IPS-18c (cell line): Measurements from ENCODE around the gene IFITM1.
"Not testable (repeated sequence)": the region's sequence is repeated elsewhere in the genome, so short reads cannot be mapped to it uniquely, and the experiment has no call there.

Experiments used
- H3K4me3 ChIP-seq: 2 replicates; pipeline ENCODE4 v1.7.0; 2013; ENCODE audit warnings: low read depth, mild to moderate bottlenecking, low read length, moderate library complexity; ENCODE audit not compliant: insufficient read depth
- H3K9me3 ChIP-seq: one replicate; pipeline ENCODE4 v1.6.1; 2013; ENCODE audit warnings: mild to moderate bottlenecking, low read length, moderate library complexity; ENCODE audit not compliant: control insufficient read depth, insufficient read depth

The IFITM1 gene

GRCh38 chr11:315516-315994 is 1.7 kb downstream of the IFITM1 start:
- H3K4me3 ChIP-seq, result peak overlapping the region; percentile 71
- no peaks in the 10 kb centered on the region for H3K9me3 ChIP-seq

DNA sequence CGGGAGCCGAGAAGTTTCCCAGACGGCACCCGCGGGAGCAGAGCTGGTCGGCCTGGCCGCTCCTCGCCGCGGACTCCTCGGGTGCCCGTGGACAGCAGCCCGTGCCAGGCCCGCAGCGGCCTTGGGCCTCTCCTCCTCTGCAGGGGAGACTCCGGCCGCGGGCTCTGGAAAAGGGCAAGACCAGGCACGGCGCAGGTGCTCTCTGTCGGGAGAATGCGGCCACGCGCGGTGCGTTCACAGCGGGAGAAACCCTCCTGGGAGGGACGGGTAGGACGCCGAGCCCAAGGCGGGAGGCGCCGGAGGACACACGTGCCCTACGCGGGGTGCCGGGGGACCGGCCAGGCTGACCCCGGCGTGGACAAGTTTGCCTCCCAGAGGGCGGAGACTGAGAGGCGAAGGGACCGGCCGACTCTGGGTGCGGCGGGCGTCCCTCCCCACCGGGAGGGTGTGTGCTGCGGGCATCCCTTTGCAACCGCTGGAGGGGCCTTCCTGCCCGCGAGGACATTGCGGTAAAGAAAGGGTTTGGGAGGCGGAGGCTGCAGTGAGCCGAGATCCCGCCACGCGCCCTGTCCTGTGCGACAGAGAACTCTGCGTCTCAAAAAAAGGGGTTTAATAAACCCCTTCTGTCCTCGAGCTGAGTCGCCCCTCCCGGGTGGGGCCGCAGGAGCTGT is 2.3 kb downstream of the IFITM1 start:
- no peaks in the 10 kb centered on the region for H3K9me3 ChIP-seq
- peak overlapping the region; percentile 71 for H3K4me3 ChIP-seq

GRCh38 chr11:316891-317301 is 3.1 kb downstream of the IFITM1 start:
- Histone ChIP-seq H3K9me3 (no peaks in the 10 kb centered on the region), H3K4me3 (peak overlapping the region; percentile 71; the same call in 1 of the 2 replicates)

- peak overlapping the region; percentile 5; the same call in 1 of the 2 replicates for H3K4me3 ChIP-seq
Observed at GRCh38 chr11:317668-318404, 4.0 kb downstream of the IFITM1 start.

GRCh38 chr11:318405-319120 is 4.7 kb downstream of the IFITM1 start:
- H3K4me3 ChIP-seq, H3K9me3 ChIP-seq: not testable (repeated sequence)

More at GRCh38 chr11:317668-318404, 4.0 kb downstream of the IFITM1 start:
- not testable (repeated sequence) for H3K9me3 ChIP-seq

- H3K9me3 ChIP-seq, H3K4me3 ChIP-seq: not testable (repeated sequence)
Observed at GRCh38 chr11:319121-319887, 5.5 kb downstream of the IFITM1 start.

DNA sequence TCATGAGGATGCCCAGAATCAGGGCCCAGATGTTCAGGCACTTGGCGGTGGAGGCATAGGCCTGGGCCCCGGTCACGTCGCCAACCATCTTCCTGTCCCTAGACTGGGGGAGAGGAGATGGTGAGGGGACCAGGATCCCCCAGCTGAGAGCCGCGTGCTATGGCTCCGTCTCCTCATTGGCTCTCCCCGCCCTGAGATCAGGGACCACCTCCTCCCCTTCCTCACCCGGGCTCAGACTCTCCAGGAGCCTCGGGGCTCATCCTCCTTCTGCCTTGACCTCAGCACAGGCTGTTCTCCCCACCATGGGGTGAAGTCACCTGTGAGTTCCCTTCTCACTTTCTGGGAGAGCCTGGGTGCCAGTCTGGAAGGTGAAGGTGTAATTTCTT is 6.0 kb downstream of the IFITM1 start:
- H3K4me3 ChIP-seq, H3K9me3 ChIP-seq: not testable (repeated sequence)

GRCh38 chr11:324156-324555 is 10.3 kb downstream of the IFITM1 start:
- Histone ChIP-seq H3K4me3 (no peak overlapping the region), H3K9me3 (no peaks in the 10 kb centered on the region)

DNA sequence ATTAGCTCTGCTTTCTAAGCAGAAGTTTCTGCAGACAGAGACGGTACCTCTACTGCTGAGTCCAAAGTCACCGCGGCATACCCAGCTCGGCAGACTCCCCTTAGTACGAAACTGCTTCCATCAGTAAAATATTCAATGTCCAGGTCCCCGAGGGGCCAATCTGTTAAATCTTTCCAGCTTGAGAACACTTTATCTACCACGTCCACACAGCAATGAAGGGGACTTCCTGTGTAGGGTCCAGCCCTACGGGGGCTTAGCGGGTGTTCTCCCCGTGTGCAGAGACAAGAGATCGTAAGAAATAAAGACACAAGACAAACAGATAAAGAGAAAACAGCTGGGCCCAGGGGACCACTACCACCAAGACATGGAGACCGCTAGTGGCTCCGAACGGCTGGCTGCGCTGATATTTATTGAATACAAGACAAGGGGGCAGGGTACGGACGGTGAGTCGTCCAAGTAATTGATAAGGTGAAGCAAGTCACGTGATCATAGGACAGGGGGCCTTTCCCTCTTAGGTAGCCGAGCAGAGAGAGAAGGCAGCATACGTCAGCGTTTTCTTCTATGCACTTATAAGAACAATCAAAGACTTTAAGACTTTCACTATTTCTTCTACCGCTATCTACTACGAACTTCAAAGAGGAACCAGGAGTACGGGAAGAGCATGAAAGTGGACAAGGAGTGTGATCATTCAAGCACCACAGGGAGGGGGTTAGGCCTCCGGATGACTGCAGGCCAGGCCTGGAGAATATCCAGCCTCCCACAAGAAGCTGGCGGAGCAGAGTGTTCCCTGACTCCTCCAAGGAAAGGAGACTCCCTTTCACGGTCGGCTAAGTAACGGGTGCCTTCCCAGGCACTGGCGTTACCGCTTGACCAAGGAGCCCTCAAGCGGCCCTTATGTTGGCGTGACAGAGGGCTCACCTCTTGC is 11.0 kb downstream of the IFITM1 start:
- not testable (repeated sequence) for H3K4me3 ChIP-seq, H3K9me3 ChIP-seq

DNA sequence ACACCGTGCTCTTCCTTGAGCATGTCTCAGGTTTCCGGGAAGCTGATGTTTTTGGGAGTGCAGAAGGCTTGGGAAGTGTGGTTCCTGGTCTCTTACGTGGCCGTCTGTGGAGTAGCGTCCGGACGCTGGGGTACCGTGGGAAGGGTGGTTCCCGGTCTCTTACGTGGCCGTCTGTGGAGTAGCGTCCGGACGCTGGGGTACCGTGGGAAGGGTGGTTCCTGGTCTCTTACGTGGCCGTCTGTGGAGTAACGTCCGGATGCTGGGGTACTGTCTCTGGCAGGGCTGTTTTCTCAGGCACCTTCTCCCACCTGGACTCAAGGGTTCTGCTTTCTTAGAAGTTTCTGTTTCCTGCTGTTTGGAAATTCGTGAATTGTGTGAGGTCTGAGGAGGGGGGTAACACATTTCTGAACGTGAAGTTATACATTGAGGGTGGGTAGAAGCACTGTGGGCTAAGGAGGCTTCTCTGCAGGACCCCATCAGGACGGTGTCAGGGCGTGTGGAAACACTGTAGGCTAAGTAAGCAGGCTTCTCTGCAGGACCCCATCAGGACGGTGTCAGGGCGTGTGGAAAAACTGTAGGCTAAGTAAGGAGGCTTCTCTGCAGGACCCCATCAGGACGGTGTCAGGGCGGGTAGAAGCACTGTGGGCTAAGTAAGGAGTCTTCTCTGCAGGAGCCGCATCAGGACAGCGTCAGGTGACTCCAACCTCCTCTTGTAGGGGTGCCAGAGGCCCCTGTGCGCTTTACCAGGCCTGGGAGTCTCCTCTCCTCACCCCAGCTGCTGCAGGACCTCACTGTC is 12.2 kb downstream of the IFITM1 start:
- H3K4me3 ChIP-seq, result no peak overlapping the region

GRCh38 chr11:326592-326841 is 12.7 kb downstream of the IFITM1 start:
- no peak overlapping the region for H3K4me3 ChIP-seq
- no peaks in the 10 kb centered on the region for H3K9me3 ChIP-seq

More for the DNA sequence above, 12.2 kb downstream of the IFITM1 start:
- no peaks in the 10 kb centered on the region for H3K9me3 ChIP-seq

DNA sequence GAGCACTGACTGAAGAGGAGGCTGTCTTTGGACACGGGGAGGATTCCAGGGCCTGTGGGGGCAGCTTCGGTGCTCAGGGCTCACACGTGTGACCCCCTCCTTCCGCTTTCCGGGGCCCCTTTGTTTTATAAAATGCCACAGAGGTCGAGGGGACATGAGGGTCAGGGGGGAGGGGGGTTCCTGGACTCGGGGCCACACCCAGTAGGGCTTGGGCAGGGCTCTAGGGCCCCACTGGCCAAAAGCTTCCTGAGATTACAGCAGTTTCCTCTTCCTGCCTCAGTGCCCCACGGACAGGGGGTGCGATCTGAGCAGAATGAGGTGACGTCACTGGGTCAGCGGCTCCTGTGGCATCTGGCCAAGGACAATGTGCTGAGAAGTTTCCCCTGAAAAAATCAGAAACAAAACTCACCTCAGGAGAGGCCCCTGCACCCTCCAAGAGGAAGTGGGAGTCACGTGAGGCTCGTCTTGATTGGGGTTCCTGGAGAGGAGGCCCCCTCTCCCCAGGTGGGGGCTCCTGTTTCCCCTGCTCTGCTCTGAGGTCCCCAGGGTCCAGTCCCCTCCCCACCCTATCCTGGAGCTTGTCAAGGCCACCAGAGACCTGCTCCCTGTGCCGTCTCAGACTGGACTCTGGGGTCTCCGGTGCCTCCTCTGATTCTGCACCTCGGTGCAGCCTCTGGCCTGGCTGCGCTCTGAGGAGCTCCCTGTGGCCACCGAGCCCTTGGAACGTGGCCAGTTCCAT is 13.2 kb downstream of the IFITM1 start:
- Histone ChIP-seq H3K4me3 (no peak overlapping the region), H3K9me3 (no peaks in the 10 kb centered on the region)

DNA sequence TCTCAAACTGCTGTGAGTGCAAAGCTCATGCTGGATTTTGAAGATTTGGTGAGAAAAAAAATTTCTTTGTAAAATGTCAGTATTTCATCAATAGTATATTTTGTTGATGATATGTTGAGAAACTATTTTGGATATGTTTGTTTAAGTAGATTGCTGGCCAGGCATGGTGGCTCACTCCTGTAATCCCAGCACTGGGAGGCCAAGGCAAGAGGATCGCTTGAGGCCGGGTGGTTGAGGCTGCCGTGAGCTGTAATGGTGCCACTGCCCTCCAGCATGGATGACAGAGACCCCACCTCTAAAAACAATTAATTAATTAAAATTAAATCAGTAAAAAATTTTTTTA is 13.7 kb downstream of the IFITM1 start:
- Histone ChIP-seq H3K4me3 (no peak overlapping the region), H3K9me3 (no peaks in the 10 kb centered on the region)

GRCh38 chr11:328012-328411 is 14.2 kb downstream of the IFITM1 start:
- no peaks in the 10 kb centered on the region for H3K9me3 ChIP-seq
- no peak overlapping the region for H3K4me3 ChIP-seq

DNA sequence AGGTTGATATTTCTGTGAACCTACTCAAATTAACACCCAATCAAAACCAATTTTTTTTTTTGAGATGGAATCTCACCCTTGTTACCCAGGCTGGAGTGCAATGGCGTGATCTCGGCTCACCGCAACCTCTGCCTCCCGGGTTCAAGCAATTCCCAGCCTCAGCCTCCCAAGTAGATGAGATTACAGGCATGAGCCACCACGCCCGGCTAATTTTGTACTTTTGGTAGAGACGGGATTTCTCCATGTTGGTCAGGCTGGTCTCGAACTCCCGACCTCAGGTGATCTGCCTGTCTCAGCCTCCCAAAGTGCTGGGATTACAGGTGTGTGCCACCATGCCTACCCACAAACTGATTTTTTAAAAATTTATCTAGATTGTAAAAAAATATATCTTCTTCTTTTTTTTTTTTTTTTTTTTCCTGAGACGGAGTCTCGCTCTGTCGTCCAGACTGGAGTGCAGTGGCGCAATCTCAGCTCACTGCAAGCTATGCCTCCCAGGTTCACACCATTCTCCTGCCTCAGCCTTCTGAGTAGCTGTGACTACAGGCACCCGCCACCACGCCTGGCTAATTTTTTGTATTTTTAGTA is 14.8 kb downstream of the IFITM1 start:
- not testable (repeated sequence) for H3K9me3 ChIP-seq, H3K4me3 ChIP-seq
